GM19467 (cell line): ENCODE data around the gene SETD3.
"Not testable (repeated sequence)": the region's sequence is repeated elsewhere in the genome, so short reads cannot be mapped to it uniquely, and the experiment has no call there.

Experiments used
- ATAC-seq: cut with Tn5 transposase; IDR thresholded peaks from one replicate; pipeline ENCODE4 v1.9.1; 2021; ENCODE audit warnings: mild to moderate bottlenecking, moderate library complexity; ENCODE audit not compliant: unreplicated experiment

SETD3 gene

DNA sequence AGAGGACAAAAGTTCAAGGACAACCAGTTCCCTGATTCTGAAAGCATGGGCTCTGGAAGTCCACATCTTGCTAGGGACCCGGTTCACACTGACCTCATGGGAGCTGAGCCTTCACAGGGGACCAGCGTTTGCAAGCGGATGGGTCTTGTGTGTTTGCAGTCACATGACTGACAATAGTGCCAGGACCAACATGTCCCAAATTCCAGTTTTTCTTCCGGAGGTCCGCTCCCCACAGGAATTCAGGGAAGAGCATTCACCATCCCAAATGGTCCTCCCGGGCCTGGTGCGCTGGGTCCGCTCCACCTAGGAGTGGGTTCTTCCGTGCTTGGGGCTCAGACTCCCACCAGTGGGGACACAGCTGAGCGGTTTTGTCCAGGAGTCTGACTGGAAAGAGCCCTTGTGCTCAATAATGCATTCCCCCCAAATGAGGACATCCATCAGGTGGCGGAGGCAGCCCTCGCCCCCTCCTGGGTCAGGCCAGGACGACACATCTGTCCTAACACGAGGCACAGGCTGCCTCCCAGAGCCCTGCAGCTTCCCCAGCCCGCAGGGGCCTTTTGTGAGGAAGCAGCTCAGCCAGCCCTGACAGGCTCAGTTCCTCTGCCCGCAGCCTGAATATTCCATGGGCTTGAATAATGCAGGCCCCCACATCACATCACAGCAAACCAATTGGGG lies 116.9 kb downstream of the SETD3 start:
- ATAC-seq, result no peak

DNA sequence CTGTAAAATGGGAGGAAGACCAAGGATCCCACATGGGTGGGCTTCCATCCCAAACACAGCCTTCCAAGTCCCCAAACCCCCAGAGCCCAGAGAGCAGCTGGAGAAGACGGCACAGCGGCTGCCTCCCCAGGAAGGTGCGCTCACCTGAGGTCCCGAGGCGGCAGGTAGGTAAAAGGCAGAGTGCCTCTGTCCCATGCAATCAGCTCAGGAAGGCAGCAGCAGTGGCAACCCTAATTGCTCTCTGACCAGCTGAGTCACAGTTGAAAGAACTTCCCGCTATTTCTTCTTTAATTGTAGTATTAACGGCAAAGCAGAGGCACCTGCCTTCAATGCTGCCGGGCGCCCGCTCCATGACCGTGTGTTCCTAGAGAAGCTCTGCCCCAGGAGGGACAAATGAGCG lies 117.6 kb downstream of the SETD3 start:
- no peak for ATAC-seq

DNA sequence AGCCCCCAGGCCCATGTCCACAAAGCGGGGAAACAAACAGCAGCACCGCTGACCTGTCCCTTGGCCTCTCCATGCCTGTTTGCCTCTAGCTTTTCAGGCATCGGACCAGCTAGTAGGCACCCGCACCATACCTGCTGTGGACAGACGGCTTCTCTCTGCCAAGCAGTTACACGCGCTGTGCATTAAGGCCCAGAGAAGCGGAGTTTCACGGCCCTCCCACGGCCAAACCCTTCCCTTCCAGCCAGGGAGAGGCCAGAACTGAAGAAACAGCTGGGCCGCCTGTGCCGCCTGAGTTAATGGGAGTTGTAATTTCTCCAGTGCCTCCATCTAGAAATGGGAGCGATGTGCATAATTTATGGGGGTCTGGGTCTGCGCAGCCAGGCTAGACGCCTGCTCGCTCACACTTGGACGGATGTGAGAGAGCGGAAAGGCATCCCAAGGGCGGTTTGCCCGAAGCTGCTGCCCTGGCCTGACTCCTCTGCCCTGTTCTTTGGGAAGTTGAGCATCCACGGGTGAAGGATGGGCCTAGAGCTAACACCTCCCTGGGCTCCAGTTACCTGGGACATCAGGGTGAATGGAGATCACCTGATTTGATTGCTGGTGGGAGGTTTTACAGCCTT lies 119.0 kb downstream of the SETD3 start:
- ATAC-seq, result no peak

DNA sequence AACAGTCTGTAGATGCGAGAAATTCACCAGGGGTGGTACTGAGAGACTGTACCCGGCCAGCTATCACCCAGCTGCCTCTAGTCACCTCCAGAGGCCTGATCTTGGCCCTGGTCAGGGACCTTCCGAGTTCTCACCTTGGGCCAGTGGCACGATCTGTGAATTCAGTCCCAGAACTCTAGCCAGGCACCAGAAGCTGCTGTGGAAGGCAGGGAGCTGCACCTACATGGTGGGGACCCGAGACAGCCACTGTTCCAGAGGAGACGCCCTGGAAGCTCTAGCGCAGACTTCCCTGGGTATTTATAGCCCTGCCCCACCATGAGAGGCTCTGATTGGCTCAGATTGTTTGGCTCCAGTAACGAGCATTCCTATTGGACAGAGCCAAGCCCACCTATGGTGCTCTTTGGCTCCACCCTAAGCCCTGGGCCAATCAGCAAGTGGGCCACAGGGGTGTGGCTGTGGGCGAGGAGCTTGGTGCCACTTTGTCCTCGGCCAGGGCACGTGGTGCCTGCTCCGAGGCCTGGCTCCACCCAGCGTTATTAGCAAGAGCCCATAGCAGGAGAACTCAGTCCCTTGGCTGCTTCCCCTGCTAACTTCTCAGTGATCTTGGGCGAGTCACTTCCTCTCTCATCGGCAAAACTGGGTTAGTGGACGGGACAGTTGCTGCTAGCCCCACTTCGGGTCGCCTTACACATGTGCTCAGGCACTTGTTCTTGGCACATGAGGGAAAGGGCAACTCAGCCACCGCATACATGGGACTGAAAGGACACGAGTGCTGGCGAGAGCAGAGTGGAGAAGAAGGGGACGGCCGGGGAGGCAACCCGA lies 119.7 kb downstream of the SETD3 start:
- ATAC-seq, result no peak

DNA sequence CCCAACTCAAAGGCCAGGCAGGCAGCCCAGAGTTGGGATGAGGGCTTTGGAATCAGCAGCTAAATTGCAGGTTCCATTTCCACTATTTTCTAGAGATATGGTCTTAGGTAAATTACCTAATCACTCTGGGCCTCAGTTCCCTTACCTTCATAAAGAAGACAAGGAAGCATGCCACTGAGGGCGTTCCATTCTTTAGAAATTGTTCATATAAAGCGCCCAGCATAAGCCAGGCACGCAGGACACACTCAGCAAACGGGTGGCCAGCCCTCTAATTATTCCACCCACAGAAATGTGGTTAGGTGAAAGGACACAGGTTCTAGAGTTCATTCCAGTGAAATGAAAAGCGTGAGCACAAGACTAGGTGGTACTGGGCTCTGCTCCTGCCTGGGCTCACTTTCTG lies 120.8 kb downstream of the SETD3 start:
- ATAC-seq, result no peak

DNA sequence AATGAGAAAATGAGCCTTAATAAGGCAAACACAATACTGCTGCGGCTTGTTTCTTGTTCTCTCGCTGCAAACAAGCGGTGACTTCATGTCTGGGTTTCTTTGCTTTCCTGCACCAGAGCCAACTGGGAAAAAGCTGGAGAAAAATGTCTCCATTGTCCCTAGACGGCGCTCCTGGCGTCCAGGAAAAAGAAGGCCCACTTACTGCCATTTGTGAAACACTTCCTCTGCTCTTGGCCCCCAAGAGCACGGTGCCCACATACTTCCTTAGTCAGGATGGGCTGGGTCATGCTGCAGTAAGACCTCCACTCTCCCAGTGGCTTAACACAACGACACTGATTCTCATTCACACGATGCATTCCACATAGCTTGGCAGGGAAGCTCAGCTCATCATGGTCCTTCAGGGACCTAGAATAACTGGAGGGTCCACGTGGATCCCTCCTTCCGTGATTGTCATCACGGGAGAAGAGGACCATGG lies 122.7 kb downstream of the SETD3 start:
- no peak for ATAC-seq

DNA sequence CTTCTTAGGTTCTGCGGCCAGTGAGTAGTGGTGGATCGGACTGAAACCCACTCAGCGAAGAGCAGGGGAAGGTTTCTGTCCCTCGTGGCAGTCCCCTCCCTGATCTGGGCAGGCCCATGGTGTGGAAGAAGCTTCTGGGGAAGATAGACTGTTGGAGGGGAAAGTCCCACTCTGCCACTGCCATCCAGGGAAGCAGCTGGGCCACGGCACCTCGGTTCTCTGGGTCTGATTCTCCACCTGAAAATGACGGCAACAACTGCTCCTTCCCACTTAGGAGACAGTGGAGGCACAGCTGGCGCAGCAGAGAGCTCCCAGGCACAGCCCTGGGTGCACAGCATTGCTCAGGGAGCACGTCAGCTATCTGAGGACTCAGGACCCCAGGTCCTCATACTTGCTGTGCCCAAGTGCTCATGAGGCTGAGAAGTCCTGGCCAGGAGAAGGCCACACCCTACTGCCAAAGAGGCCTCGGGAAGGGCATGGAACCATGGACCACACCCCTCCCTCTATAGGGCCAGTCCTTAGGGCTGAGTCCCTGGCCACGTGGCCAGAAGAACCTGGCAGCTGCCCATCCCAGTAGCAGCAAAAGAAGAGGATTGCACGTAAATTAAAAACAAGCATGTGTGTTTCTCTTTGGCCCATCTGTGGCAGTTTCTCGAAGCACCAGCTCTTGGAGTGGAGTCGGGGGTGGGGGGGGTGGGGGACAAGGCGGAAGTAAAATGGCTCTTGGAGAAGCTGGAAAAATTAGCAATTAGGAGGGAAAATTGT lies 123.3 kb downstream of the SETD3 start:
- ATAC-seq, result no peak

DNA sequence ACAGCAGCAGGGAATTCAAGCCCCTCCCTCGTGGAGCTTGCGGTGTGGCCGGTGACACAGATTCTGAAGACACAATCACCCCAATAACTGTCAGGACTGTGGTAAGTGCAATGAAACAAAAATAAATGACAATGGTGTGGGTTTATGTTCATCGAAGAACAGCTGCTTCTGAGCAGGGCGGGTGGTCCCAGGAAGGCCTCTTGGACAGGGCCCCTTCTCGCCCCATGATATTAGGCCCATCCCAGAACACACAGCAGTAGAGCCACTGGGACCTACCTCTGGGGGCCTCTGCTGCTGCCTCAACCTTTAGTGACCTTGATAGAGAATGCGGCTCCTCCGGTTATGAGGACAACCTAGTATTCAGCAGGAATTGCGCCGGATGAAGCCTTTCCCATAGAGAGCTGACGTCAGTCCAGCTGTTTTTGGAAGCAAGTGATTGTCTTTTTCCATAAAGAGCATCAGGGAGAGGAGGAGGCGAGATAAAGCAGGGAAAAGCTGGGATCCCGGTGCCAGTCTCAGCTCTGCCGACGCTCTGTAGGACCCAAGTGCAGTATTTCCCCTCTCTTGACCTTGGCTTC lies 124.5 kb downstream of the SETD3 start:
- no peak for ATAC-seq

DNA sequence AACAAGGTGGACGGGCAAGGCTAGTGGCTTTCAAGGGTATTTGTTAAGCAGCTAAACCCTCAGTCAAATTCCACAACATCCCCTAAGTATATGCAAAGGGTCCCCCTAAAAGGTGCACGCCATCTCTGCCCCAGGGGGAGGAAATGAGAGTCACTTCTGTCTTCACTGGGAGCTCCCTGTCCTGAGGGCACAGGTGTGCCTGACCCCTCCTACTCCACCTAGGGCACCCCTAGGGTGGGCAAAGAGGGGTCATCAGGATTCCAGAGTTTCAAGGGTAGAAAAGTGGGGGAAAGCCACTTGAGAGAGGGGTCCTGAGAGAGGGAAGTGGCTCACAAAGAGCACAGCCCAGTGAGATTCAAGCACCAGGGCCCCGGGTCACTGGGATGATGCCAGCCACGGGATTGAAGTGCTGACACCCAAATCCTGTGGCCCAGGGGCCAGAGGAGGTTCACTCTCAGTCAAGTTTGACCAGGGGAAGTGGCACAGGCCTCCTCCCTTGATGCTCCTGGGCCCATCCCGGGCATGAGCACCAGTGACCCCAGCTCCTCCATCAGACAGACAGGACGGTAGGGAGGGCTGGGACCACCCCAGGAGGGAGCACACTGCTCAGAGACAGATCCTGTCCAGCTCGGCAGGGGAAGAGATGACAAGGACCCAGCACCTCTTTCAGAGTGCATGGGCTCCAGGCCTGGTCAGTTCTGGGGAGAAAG lies 126.3 kb downstream of the SETD3 start:
- no peak for ATAC-seq

DNA sequence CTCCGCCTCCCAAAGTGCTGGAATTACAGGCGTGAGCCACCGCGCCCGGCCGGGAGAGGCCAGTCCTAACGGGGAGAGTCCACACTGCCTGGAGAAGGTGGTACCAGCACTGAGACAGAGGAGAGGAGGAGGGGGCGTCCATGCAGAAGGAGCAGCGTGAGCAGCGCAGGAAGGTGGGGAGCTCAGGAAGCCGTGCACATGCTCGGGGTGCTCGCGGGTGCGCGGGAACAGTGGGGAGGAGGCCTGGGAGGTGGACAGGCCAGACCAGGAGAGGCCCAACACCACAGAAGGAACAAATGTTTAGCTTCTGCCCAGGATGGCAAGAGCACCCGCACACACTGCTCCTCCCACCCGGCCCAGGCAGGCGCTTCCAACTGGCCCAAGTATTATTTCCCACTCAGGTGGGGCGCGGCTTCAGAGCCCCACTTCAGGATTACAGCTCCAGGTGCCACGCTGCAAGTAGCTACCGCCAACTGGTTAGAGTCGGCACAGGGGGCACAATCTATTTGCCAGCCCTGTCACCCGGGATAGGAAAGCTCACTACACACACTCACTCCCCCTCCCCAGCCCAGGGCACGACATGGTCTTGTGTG lies 127.9 kb downstream of the SETD3 start:
- no peak for ATAC-seq

DNA sequence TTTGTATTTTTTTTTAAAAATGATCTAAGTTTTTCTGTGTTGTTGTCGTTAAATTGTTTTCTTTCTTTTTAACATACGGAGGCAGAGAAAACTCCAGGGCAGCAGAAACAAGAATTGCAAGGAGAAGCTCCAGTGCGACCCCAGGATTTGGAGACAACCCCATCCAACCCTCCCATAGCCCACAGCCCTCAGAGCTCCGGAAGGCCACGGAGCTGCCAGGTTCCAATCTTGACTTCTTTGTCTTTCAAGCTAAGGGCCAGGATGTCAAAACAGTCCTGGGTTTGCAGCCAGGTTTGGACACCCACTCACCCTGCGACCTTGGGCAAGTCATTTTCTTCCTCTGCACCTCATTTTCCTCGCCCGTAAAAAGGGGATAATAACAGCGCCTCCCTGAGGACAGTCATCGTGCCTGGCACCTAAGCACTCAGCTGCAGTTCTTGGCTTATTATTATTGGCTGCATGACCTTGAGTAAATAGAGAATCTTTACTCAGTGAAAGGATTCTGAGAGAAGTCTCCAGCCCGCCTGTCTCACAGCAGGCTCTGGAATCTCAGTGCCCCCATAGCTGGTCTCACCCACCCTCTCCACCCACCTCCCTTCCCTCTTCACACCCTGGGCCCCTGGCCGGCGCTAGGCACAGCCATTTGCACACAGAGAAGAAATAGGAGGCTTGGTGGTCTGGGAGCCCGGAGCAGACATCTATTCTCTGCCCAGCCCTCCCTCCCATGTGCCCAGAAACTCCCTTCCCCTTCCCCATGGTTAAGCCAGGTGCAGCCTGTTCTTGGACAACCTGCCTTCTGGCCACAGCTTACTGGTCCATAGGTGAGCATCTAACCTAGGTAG lies 129.3 kb downstream of the SETD3 start:
- no peak for ATAC-seq

DNA sequence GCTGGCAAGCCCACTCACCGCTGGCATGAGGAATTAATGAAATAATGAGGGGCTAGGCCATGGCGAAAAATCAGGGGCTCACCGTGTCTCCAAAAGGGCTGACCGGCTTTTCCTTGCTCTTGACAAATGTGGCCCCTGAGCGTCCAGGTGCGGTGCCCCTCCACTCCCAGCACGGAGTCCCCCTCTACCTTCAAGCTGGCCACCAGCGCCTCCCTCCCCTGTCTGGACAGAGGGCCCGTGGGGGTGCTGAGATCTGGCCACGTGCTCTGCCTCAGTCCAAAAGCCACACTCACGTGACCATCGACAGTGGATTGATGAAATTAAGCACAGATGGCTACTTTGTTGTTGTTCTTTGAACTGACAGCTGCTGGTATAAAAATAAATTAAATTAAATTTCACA lies 129.9 kb downstream of the SETD3 start:
- ATAC-seq, result no peak

DNA sequence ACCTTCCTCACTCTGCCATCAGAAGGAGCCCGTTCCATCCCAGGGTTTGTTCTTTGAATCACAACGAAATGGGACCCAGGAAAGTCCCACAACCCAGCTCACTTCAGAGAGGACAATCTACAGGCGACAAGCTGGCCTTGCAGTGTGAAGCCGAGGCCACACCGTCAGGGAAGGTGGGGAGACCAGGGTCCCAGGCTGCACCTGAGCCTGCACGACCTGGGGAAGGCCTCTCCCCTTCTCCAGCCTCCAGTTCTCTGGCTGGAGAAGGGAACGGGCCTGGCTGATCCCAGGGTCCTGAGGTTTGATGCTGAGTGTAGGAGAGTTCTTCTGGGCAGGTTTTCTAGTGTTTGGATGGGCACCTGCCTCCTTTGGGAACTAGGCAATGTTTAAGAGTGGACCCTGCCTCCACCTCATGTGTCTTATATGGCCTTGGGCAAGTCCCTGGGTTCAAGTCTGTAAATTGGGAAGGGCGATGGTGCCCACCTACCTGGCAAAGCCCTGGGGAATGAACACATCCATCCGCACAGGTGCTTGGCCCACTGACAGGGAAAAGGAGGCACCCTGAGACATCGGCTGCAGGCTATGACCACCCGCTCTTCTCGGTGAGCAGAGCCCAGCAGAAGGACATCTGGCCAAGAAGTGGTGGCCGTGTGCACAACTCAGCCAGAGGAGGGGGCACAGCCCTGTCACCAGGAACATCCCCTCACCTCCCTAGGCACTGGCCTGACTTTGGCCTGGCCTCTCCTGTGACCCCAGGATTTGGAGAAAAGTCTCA lies 130.8 kb downstream of the SETD3 start:
- no peak for ATAC-seq

DNA sequence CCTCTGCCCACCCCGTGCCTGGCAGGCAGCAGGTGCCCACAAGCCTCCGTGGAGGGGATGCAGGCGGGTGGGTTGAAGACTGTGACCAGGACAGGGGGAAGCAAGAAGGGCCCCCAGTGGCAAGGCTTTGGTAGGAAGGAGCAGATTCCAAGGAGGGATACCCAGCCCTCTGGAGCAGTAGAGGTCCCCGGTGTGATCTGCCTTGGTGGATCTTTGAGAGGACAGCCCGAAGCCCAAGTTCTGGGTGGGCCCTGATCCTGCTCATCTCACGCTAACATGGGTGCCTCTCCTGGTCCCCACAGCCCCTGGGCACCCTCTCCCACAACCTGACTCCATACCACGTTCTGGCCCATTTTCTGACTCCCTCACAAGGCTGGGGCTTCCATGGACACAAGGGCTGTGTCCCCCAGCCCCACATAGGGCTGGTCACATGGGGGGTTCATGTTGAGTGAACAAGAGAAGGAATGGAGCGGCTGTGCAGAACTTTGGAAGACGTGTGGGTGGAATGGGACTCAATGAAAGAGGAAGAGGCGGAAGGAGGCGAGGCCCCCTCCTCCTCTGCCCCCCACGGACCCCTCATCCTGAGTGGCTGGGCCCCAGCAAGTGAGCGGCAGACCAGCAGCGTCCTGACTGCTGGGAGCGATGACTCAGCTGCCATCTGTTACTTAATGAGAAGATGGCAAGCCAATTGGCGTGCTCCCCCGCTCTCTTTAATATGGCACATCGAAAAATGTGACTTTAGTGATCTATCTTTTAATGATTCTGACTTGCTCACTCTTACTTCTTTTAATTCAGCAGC lies 131.6 kb downstream of the SETD3 start:
- no peak for ATAC-seq

DNA sequence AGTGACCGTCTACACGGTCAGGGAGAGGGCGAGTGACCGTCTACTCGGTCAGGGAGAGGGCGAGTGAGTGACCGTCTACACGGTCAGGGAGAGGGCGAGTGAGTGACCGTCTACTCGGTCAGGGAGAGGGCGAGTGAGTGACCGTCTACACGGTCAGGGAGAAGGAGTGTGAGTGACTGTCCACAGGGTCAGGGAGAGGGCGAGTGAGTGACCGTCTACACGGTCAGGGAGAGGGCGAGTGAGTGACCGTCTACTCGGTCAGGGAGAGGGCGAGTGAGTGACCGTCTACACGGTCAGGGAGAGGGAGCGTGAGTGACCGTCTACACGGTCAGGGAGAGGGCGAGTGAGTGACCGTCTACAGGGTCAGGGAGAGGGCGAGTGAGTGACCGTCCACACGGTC lies 132.4 kb downstream of the SETD3 start:
- not testable (repeated sequence) for ATAC-seq
